ENCODE data around the gene CDCA7. TPM values are rescaled to one million over a fixed set of nuclear protein-coding genes. Genes with fewer than 3 reads are reported as not detected.

CDCA7 gene
- total and polyA plus RNA-seq, 2 donors (not counting 3 experiments of a cell fraction or from before 2014, with no cell fraction given) = 14.9 to 29.7 TPM

DNA sequence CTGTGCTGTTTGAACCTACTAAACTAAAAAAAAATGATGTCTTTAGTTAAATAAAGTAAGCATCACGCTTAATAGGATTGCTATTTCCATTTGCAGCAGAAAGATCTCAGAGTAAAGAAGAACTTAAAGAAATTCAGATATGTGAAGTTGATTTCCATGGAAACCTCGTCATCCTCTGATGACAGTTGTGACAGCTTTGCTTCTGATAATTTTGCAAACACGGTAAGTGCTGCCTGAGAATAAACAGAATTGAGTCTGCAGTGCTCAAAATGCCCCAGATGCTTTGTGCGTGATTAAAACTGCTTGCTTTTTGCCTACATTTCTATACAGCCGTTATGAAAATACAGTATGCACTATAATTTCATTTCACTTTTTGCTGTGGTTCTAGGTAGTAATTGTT is 3.9 kb downstream of the CDCA7 start:
- no peak for DNase-seq (ENCODE audit: low read depth, low spot score)
- H3K27ac ChIP-seq (ENCODE audit: insufficient read depth, low read depth, low read length) = no peak overlapping the region
- no peak overlapping the region for H3K9ac ChIP-seq (replicated peaks; ENCODE audit: extremely low read depth, insufficient read depth, low read length)
- peaks cover 36% of the 10 kb centered on the region for H3K79me2 ChIP-seq (ENCODE audit: control insufficient read depth, insufficient read depth, low read length)
- ChIA-PET CTCF (no interaction called here), POLR2A (no interaction called here)
- FAIRE-seq = no peak
- no peak overlapping the region for H2AFZ ChIP-seq (ENCODE audit: low read depth, low read length)
- H4K20me1 ChIP-seq (replicated peaks; ENCODE audit: control insufficient read depth, extremely low read depth, insufficient read depth, low read length) = no peaks in the 10 kb centered on the region
- no peaks in the 10 kb centered on the region for H3K36me3 ChIP-seq (ENCODE audit: control insufficient read depth in 2 of 2, extremely low read depth in 1 of 2, insufficient read depth in 2 of 2, low read length in 2 of 2)
- no peak overlapping the region for H3K4me3 ChIP-seq (replicated peaks in 1 of 3; ENCODE audit: insufficient read depth in 1 of 3, low read depth in 1 of 3, low read length in 3 of 3)
- no peak for TF ChIP-seq GATA2 (IDR thresholded peaks at IDR 0.05; ENCODE audit: insufficient read depth, insufficient read length, low read depth, low read length)
- TF ChIP-seq POLR2AphosphoS5 (IDR thresholded peaks at IDR 0.05; ENCODE audit: insufficient read depth, low read depth, low read length) = no peak
- no peak for TF ChIP-seq FOS (IDR thresholded peaks at IDR 0.05; ENCODE audit: borderline replicate concordance, insufficient read depth, low read length)
- no peak for TF ChIP-seq EZH2 (IDR thresholded peaks at IDR 0.05; ENCODE audit: borderline replicate concordance, low read depth, low read length, severe bottlenecking)
- TF ChIP-seq POLR2A (IDR thresholded peaks at IDR 0.05; ENCODE audit: low read depth, low read length) = no peak
- H3K9me3 ChIP-seq (replicated peaks; ENCODE audit: control insufficient read depth, insufficient read depth, low read length) = no peaks in the 10 kb centered on the region
- dilution Hi-C loops (cut with MboI; ENCODE audit: extremely low pct_ligation_motif_present, low sequenced_read_pairs) (no loop called here), intact Hi-C loops (cut with micrococcal nuclease) (loop anchor here (10.0 kb wide), 1 partner anchor 144 kb away; no protein-coding TSS in a partner anchor)
- H3K4me1 ChIP-seq (ENCODE audit: control insufficient read depth, extremely low read depth, insufficient read depth, low read length) = peaks cover 8% of the 10 kb centered on the region
- H3K9me1 ChIP-seq (replicated peaks; ENCODE audit: control insufficient read depth, extremely low read depth, insufficient read depth, low read length) = no peaks in the 10 kb centered on the region
- no peaks in the 10 kb centered on the region for H3K27me3 ChIP-seq (ENCODE audit: control insufficient read depth in 2 of 2, insufficient read depth in 2 of 2, low read length in 2 of 2)
- H3K4me2 ChIP-seq (ENCODE audit: insufficient read depth, low read length) = no peak overlapping the region
- BruUV-seq (replicated peaks) = no TSS peak

DNA sequence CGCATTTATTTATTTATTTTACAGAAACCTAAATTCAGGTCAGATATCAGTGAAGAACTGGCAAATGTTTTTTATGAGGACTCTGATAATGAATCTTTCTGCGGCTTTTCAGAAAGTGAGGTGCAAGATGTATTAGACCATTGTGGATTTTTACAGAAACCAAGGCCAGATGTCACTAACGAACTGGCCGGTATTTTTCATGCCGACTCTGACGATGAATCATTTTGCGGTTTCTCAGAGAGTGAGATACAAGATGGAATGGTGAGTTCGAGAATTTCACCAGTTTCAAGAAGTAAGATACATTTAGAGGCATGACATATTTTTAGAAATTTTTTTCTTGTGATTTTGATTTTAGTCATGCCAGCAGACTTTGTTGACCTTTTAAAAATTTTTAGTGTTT is 4.6 kb downstream of the CDCA7 start:
- TF ChIP-seq POLR2AphosphoS5 (IDR thresholded peaks at IDR 0.05; ENCODE audit: insufficient read depth, low read depth, low read length) = no peak
- TF ChIP-seq, protein P1, sequence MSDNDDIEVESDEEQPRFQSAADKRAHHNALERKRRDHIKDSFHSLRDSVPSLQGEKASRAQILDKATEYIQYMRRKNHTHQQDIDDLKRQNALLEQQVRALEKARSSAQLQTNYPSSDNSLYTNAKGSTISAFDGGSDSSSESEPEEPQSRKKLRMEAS (IDR thresholded peaks at IDR 0.05; ENCODE audit: insufficient read depth, insufficient read length) = no peak
- TF ChIP-seq EZH2 (IDR thresholded peaks at IDR 0.05; ENCODE audit: borderline replicate concordance, low read depth, low read length, severe bottlenecking) = no peak
- no peak for TF ChIP-seq MYC (IDR thresholded peaks at IDR 0.05; ENCODE audit: low read depth, low read length)
- no peak for TF ChIP-seq POLR2A (IDR thresholded peaks at IDR 0.05; ENCODE audit: low read depth, low read length)
- TF ChIP-seq, protein P2, sequence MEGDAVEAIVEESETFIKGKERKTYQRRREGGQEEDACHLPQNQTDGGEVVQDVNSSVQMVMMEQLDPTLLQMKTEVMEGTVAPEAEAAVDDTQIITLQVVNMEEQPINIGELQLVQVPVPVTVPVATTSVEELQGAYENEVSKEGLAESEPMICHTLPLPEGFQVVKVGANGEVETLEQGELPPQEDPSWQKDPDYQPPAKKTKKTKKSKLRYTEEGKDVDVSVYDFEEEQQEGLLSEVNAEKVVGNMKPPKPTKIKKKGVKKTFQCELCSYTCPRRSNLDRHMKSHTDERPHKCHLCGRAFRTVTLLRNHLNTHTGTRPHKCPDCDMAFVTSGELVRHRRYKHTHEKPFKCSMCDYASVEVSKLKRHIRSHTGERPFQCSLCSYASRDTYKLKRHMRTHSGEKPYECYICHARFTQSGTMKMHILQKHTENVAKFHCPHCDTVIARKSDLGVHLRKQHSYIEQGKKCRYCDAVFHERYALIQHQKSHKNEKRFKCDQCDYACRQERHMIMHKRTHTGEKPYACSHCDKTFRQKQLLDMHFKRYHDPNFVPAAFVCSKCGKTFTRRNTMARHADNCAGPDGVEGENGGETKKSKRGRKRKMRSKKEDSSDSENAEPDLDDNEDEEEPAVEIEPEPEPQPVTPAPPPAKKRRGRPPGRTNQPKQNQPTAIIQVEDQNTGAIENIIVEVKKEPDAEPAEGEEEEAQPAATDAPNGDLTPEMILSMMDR (IDR thresholded peaks at IDR 0.05; ENCODE audit: extremely low read depth in 1 of 2, insufficient read depth in 1 of 2, low read depth in 1 of 2, low read length in 2 of 2) = no peak
- no peak for TF ChIP-seq JUN (IDR thresholded peaks at IDR 0.05; ENCODE audit: borderline replicate concordance, insufficient read depth, insufficient read length, low read depth)
- no peak for TF ChIP-seq FOS (IDR thresholded peaks at IDR 0.05; ENCODE audit: borderline replicate concordance, insufficient read depth, low read length)
- POLR2A ChIA-PET = no interaction called here
- H3K79me2 ChIP-seq (ENCODE audit: control insufficient read depth, insufficient read depth, low read length) = peaks cover 36% of the 10 kb centered on the region

More for the DNA sequence above, 4.6 kb downstream of the CDCA7 start:
- no peaks in the 10 kb centered on the region for H3K9me1 ChIP-seq (replicated peaks; ENCODE audit: control insufficient read depth, extremely low read depth, insufficient read depth, low read length)
- no peak overlapping the region for H2AFZ ChIP-seq (ENCODE audit: low read depth, low read length)
- FAIRE-seq (no peak), DNase-seq (ENCODE audit: low read depth, low spot score) (no peak)
- CTCF ChIA-PET = no interaction called here
- H3K36me3 ChIP-seq (ENCODE audit: control insufficient read depth in 2 of 2, extremely low read depth in 1 of 2, insufficient read depth in 2 of 2, low read length in 2 of 2) = peaks cover 0 to 2% of the 10 kb centered on the region in 2 experiments
- no peak overlapping the region for H3K27ac ChIP-seq (ENCODE audit: insufficient read depth, low read depth, low read length)
- intact Hi-C loops (cut with micrococcal nuclease) = loop anchor here (10.0 kb wide), 1 partner anchor 144 kb away; no protein-coding TSS in a partner anchor
- dilution Hi-C loops (cut with MboI; ENCODE audit: extremely low pct_ligation_motif_present, low sequenced_read_pairs) = no loop called here
- H3K9ac ChIP-seq (replicated peaks; ENCODE audit: extremely low read depth, insufficient read depth, low read length) = no peak overlapping the region
- no peak overlapping the region for H3K4me3 ChIP-seq (replicated peaks in 1 of 3; ENCODE audit: insufficient read depth in 1 of 3, low read depth in 1 of 3, low read length in 3 of 3)
- H3K27me3 ChIP-seq (ENCODE audit: control insufficient read depth in 2 of 2, insufficient read depth in 2 of 2, low read length in 2 of 2) = no peaks in the 10 kb centered on the region
- peaks cover 8% of the 10 kb centered on the region for H3K4me1 ChIP-seq (ENCODE audit: control insufficient read depth, extremely low read depth, insufficient read depth, low read length)
- H3K9me3 ChIP-seq (replicated peaks; ENCODE audit: control insufficient read depth, insufficient read depth, low read length) = no peaks in the 10 kb centered on the region
- H3K4me2 ChIP-seq (ENCODE audit: insufficient read depth, low read length) = no peak overlapping the region
- no peaks in the 10 kb centered on the region for H4K20me1 ChIP-seq (replicated peaks; ENCODE audit: control insufficient read depth, extremely low read depth, insufficient read depth, low read length)
- BruUV-seq (replicated peaks) = no TSS peak

All from endothelial cell of umbilical vein (primary cell).